IMR-90 (cell line): ENCODE results near the gene SNRNP70. TPM values are rescaled to one million over a fixed set of nuclear protein-coding genes. Genes with fewer than 3 reads are reported as not detected.

Experiments
- ATAC-seq: fragments of 200-7000 bp; cut with Tn5 transposase; 2 replicates; pipeline ENCODE4 v1.9.1; 2020; ENCODE audit warnings: low read depth, mild to moderate bottlenecking, moderate library complexity
- BruUV-seq: library from RNA; stranded (reverse); fragments of 400-500 nt; replicated peaks from 2 replicates; lab custom pipeline; 2021; lab: Mats Ljungman, UMichigan
- CTCF ChIA-PET: fragments of 300-600 bp; formaldehyde crosslinking; extraction: SDS; loops from one replicate; lab custom pipeline; 2021; ENCODE audit warnings: antibody characterized with exemption; lab: Yijun Ruan, JAX
- POLR2A ChIA-PET: fragments of 300-600 bp; sonication (Branson Sonifier 250); formaldehyde crosslinking; loops from one replicate; lab custom pipeline; 2022; ENCODE audit warnings: antibody characterized with exemption; ENCODE audit not compliant: unreplicated experiment; lab: Charles Lee
- DNase-seq: peaks from one replicate; pipeline ENCODE4 v3.0.0; 2013
- H2AFZ ChIP-seq: replicated peaks from 2 replicates; pipeline ENCODE3; 2013; ENCODE audit warnings: low read length, mild to moderate bottlenecking; ENCODE audit not compliant: poor library complexity
- H2AK5ac ChIP-seq: 2 replicates; pipeline ENCODE4 v1.6.1; 2013; ENCODE audit warnings: low read depth, low read length, inconsistent platforms
- H2AK9ac ChIP-seq: replicated peaks from 2 replicates; pipeline ENCODE3; 2013; ENCODE audit warnings: mild to moderate bottlenecking, low read depth, low read length, moderate library complexity; ENCODE audit not compliant: poor library complexity
- H2BK120ac ChIP-seq: 2 replicates; pipeline ENCODE4 v1.6.1; 2013; ENCODE audit warnings: low read depth, low read length, inconsistent platforms
- H2BK15ac ChIP-seq: 3 replicates; pipeline ENCODE4 v1.6.1; 2013; ENCODE audit warnings: low read depth, low read length, inconsistent platforms
- H2BK20ac ChIP-seq: 2 replicates; pipeline ENCODE4 v1.6.1; 2013; ENCODE audit warnings: low read depth, mild to moderate bottlenecking, inconsistent platforms, low read length, moderate library complexity
- H2BK5ac ChIP-seq: 2 replicates; pipeline ENCODE4 v1.6.1; 2013; ENCODE audit warnings: mild to moderate bottlenecking, low read depth, low read length, inconsistent platforms; ENCODE audit not compliant: poor library complexity, severe bottlenecking
- H3K14ac ChIP-seq: replicated peaks from 2 replicates; pipeline ENCODE4 v1.6.1; 2013; ENCODE audit warnings: low read depth, low read length, inconsistent platforms
- H3K18ac ChIP-seq: 2 replicates; pipeline ENCODE4 v1.6.1; 2013; ENCODE audit warnings: low read depth, low read length, control low read depth
- H3K23ac ChIP-seq: 2 replicates; pipeline ENCODE4 v1.6.1; 2013; ENCODE audit warnings: low read depth, low read length, inconsistent platforms
- H3K27ac ChIP-seq: 2 replicates; pipeline ENCODE4 v1.5.1; 2013; ENCODE audit warnings: mild to moderate bottlenecking, control low read depth, low read length; ENCODE audit not compliant: insufficient read depth
- H3K27me3 ChIP-seq: 2 replicates; pipeline ENCODE4 v1.6.1; 2013; ENCODE audit warnings: low read length; ENCODE audit not compliant: control insufficient read depth, insufficient read depth
- H3K36me3 ChIP-seq: 2 replicates; pipeline ENCODE4 v1.6.1; 2013; ENCODE audit warnings: low read length, mixed read lengths; ENCODE audit not compliant: control insufficient read depth, insufficient read depth
- H3K4ac ChIP-seq: 2 replicates; pipeline ENCODE4 v1.6.1; 2013; ENCODE audit warnings: low read depth, low read length, inconsistent platforms
- H3K4me1 ChIP-seq: 2 replicates; pipeline ENCODE4 v1.6.1; 2013; ENCODE audit warnings: low read length, mixed read lengths; ENCODE audit not compliant: control insufficient read depth, insufficient read depth
- H3K4me2 ChIP-seq: 2 replicates; pipeline ENCODE4 v1.6.1; 2013; ENCODE audit warnings: low read depth, mild to moderate bottlenecking, control low read depth, low read length, moderate library complexity
- H3K4me3 ChIP-seq: 2 replicates; pipeline ENCODE4 v1.5.1; 2013; ENCODE audit warnings: low read depth, mild to moderate bottlenecking, control low read depth, low read length, moderate library complexity; ENCODE audit not compliant: insufficient read depth
- H3K56ac ChIP-seq: 2 replicates; pipeline ENCODE4 v1.6.1; 2013; ENCODE audit warnings: low read length, inconsistent platforms; ENCODE audit not compliant: insufficient read depth; ENCODE audit errors: extremely low read depth
- H3K79me1 ChIP-seq, 2 experiments: 2 replicates each; pipeline ENCODE4 v1.6.1; 2013; ENCODE audit warnings: low read length in 2 of 2, inconsistent platforms in 1 of 2, low read depth in 1 of 2
- H3K9ac ChIP-seq: 2 replicates; pipeline ENCODE4 v1.6.1; 2013; ENCODE audit warnings: low read depth, low read length, control low read depth
- H3K9me1 ChIP-seq: 2 replicates; pipeline ENCODE4 v1.6.1; 2013; ENCODE audit warnings: low read length, inconsistent platforms; ENCODE audit not compliant: insufficient read depth
- H3K9me3 ChIP-seq: 2 replicates; pipeline ENCODE4 v1.6.1; 2013; ENCODE audit warnings: low read length; ENCODE audit not compliant: control insufficient read depth, insufficient read depth
- H4K20me1 ChIP-seq: 2 replicates; pipeline ENCODE4 v1.6.1; 2013; ENCODE audit warnings: low read length, inconsistent platforms; ENCODE audit not compliant: insufficient read depth
- H4K5ac ChIP-seq: 2 replicates; pipeline ENCODE4 v1.6.1; 2013; ENCODE audit warnings: mild to moderate bottlenecking, low read depth, low read length, control low read depth
- H4K8ac ChIP-seq, 2 experiments: 2 replicates each; pipeline ENCODE4 v1.6.1; 2013; ENCODE audit warnings: low read depth in 2 of 2, low read length in 2 of 2, control low read depth in 1 of 2, inconsistent platforms in 1 of 2
- H4K91ac ChIP-seq: 2 replicates; pipeline ENCODE4 v1.6.1; 2013; ENCODE audit warnings: low read depth, low read length, inconsistent platforms; ENCODE audit not compliant: insufficient read depth
- BHLHE40 ChIP-seq: fragments of 150-350 bp; IDR thresholded peaks from 2 replicates; pipeline ENCODE4 v1.6.1; 2016; ENCODE audit warnings: mild to moderate bottlenecking, low read depth, low read length
- CEBPB ChIP-seq: IDR thresholded peaks from 2 replicates; pipeline ENCODE4 v1.6.1; 2012; ENCODE audit warnings: low read depth, low read length, improper control_type of control experiment
- CHD1 ChIP-seq: IDR thresholded peaks from 2 replicates; pipeline ENCODE4 v1.6.1; 2012; ENCODE audit warnings: low read depth, low read length, improper control_type of control experiment
- CTCF ChIP-seq: conservative IDR thresholded peaks from 2 replicates; pipeline ENCODE4 v1.5.1; 2012; ENCODE audit warnings: mild to moderate bottlenecking, low read depth, low read length, improper control_type of control experiment
- FOS ChIP-seq: fragments of 150-350 bp; IDR thresholded peaks from 2 replicates; pipeline ENCODE4 v1.6.1; 2016; ENCODE audit warnings: low read depth, low read length
- MAFK ChIP-seq: IDR thresholded peaks from 2 replicates; pipeline ENCODE4 v1.6.1; 2012; ENCODE audit warnings: low read depth, low read length, improper control_type of control experiment
- MXI1 ChIP-seq: IDR thresholded peaks from 2 replicates; pipeline ENCODE4 v1.6.1; 2012; ENCODE audit warnings: low read depth, mild to moderate bottlenecking, low read length, moderate library complexity, borderline replicate concordance
- NFE2L2 ChIP-seq: fragments of 150-350 bp; IDR thresholded peaks from 2 replicates; pipeline ENCODE4 v1.6.1; 2016; ENCODE audit warnings: low read depth, mild to moderate bottlenecking, low read length
- RCOR1 ChIP-seq: IDR thresholded peaks from 2 replicates; pipeline ENCODE4 v1.6.1; 2012; ENCODE audit warnings: mild to moderate bottlenecking, low read length, improper control_type of control experiment; ENCODE audit not compliant: insufficient replicate concordance
- RFX5 ChIP-seq: IDR thresholded peaks from 2 replicates; pipeline ENCODE4 v1.8.0; 2012; ENCODE audit warnings: low read depth, mild to moderate bottlenecking, low read length, moderate library complexity
- SMC3 ChIP-seq: fragments of 150-350 bp; IDR thresholded peaks from 2 replicates; pipeline ENCODE4 v1.6.1; 2016; ENCODE audit warnings: low read depth, mild to moderate bottlenecking, antibody characterized with exemption, low read length, moderate library complexity
- USF2 ChIP-seq: fragments of 150-350 bp; IDR thresholded peaks from 2 replicates; pipeline ENCODE4 v1.6.1; 2017; ENCODE audit warnings: mild to moderate bottlenecking, antibody characterized with exemption, low read length, low read depth
- WGBS, 2 experiments: methylation state at CpG; one replicate each; pipeline versions ENCODE4 v1.1.5 to v1.1.7; 2013; ENCODE audit warnings: missing lambda C conversion rate in 2 of 2; ENCODE audit not compliant: insufficient read length in 1 of 2; ENCODE audit errors: extremely low coverage in 2 of 2; 5-methylcytosine and 5-hydroxymethylcytosine counted together
- dilution Hi-C: fragments of 300-500 bp; cut with HindIII; formaldehyde crosslinking; loops from one replicate; pipeline ENCODE4 v1.14.3; 2018; ENCODE audit warnings: low sequenced_read_pairs; ENCODE audit not compliant: unreplicated experiment
- in situ Hi-C: fragments of 300-500 bp; cut with MboI; formaldehyde crosslinking; loops from 3 replicates; pipeline ENCODE4 v1.14.3; 2019; ENCODE audit warnings: low sequenced_read_pairs, inconsistent platforms, mixed read lengths
- intact Hi-C: fragments of 100-400 bp; cut with micrococcal nuclease; formaldehyde crosslinking; loops from 2 replicates; pipeline ENCODE4 v1.10.0; 2022
- polyA plus RNA-seq, 3 experiments: library from polyadenylated mRNA; depleted of rRNA; stranded (reverse); fragments of >200 nt; gene quantifications; 2 replicates each; pipeline ENCODE4 v1.2.3, GENCODE V29; 2012; ENCODE audit warnings: low replicate concordance in 1 of 3
- total RNA-seq: library from RNA; depleted of rRNA; stranded (reverse); fragments of >200 nt; gene quantifications from 2 replicates; pipeline ENCODE4 v1.2.3, GENCODE V29; 2012

SNRNP70 gene
- total and polyA plus RNA-seq, 2 of the 4 experiments (the other 2 are of a cell fraction), result 72.8 to 200 TPM

GRCh38 chr19:49127674-49128544 is 42.7 kb downstream of the SNRNP70 start:
- peak overlapping the region; percentile 55 for H3K27ac ChIP-seq
- peak; percentile 38; the same call in 1 of the 2 replicates for TF ChIP-seq MAFK
- TF ChIP-seq RCOR1, result no peak
- TF ChIP-seq CHD1, result no peak
- no peak for TF ChIP-seq FOS
- TF ChIP-seq MXI1, result peak; percentile 45; the same call in 1 of the 2 replicates
- no peak for TF ChIP-seq RFX5
- peak; percentile 26; the same call in 1 of the 2 replicates for TF ChIP-seq CTCF
- no peak for TF ChIP-seq NFE2L2
- TF ChIP-seq USF2, result peak; percentile 63
- TF ChIP-seq CEBPB, result no peak
- TF ChIP-seq SMC3, result 0 out of 2 replicates have a peak, but pooled peaks have one; percentile 11
- no peak for TF ChIP-seq BHLHE40

More at GRCh38 chr19:49127674-49128544, 42.7 kb downstream of the SNRNP70 start:
- Histone ChIP-seq H3K18ac (peak overlapping the region; percentile 8), H3K27me3 (peaks cover 4% of the 10 kb centered on the region), H2AK5ac (peak overlapping the region; percentile 42; the same call in 1 of the 2 replicates), H4K5ac (peak overlapping the region; percentile 58), H3K4me3 (peak overlapping the region; percentile 53), H3K23ac (no peak overlapping the region), H4K8ac (peak overlapping the region; percentile 70 to 87), H3K9me3 (no peaks in the 10 kb centered on the region), H3K14ac (peak overlapping the region; percentile 61), H2BK20ac (no peak overlapping the region), H4K20me1 (no peaks in the 10 kb centered on the region; the same call in 1 of the 2 replicates), H2BK5ac (peak overlapping the region; percentile 76), H3K4me1 (peaks cover 5% of the 10 kb centered on the region; the same call in 1 of the 2 replicates), H3K9ac (peak overlapping the region; percentile 38), H2BK15ac (no peak overlapping the region), H3K4me2 (peak overlapping the region; percentile 98), H3K36me3 (no peaks in the 10 kb centered on the region), H3K56ac (no peak overlapping the region), H2BK120ac (peak overlapping the region; percentile 28; the same call in 1 of the 2 replicates), H3K79me1 (no peaks in the 10 kb centered on the region), H2AFZ (peak overlapping the region; percentile 100), H4K91ac (peak overlapping the region; percentile 57; the same call in 1 of the 2 replicates), H3K9me1 (peaks cover 7% of the 10 kb centered on the region; the same call in 1 of the 2 replicates), H2AK9ac (peak overlapping the region; percentile 95), H3K4ac (peak overlapping the region; percentile 55)
- in situ Hi-C loops (no loop called here), intact Hi-C loops (no loop called here), dilution Hi-C loops (no loop called here)
- POLR2A ChIA-PET, result interaction anchor here (0.6 to 0.7 kb wide), 2 partner anchors 50 to 136 kb away, joined by 6 to 8 read pairs; no protein-coding TSS in a partner anchor
- DNase-seq (peak; percentile 95), ATAC-seq (peak; percentile 100)
- CTCF ChIA-PET, result interaction anchor here (1.1 kb wide), 1 partner anchor 14 kb away, joined by 4 read pairs; the partner anchor contains the start of gene LIN7B
- 4% methylated on average over 38 of the region's 63 CpGs; no CpG with 5 or more reads in 1 of the 2 experiments for WGBS, 2 experiments
- no TSS peak for BruUV-seq
